HEK293 (cell line): ENCODE results near the gene FSD2.

Experiments used
- CTCF ChIA-PET: fragments of 350-600 bp; formaldehyde crosslinking; extraction: SDS; loops from one replicate; lab custom pipeline; 2021; ENCODE audit warnings: antibody characterized with exemption; lab: Yijun Ruan, JAX
- POLR2A ChIA-PET: fragments of 300-600 bp; formaldehyde crosslinking; extraction: SDS; loops from one replicate; lab custom pipeline; 2020; ENCODE audit warnings: antibody characterized with exemption, inconsistent platforms; lab: Yijun Ruan, JAX
- H3K27ac ChIP-seq: fragments of 200-500 bp; sonication (Bioruptor generic); 2 replicates; pipeline ENCODE4 v1.5.1; 2014; ENCODE audit warnings: low read depth, low read length, control low read depth, inconsistent platforms; ENCODE audit errors: extremely low read depth
- H3K36me3 ChIP-seq, 2 experiments: fragments of 200-500 bp in 1 of 2; sonication (Bioruptor generic) in 1 of 2; 1 replicate in 1 of 2; 2 replicates in 1 of 2; pipeline ENCODE4 v1.5.1; 2014 to 2017; ENCODE audit warnings: inconsistent platforms in 2 of 2, low read length in 2 of 2; ENCODE audit not compliant: control insufficient read depth in 2 of 2, insufficient read depth in 1 of 2
- H3K4me1 ChIP-seq: fragments of 200-500 bp; sonication (Bioruptor generic); 2 replicates; pipeline ENCODE4 v1.5.1; 2014; ENCODE audit warnings: mild to moderate bottlenecking, low read length, inconsistent platforms; ENCODE audit not compliant: control insufficient read depth, insufficient read depth
- H3K4me3 ChIP-seq: 2 replicates; pipeline ENCODE4 v1.5.1; 2011; ENCODE audit warnings: low read depth, mild to moderate bottlenecking, control low read depth, low read length, moderate library complexity
- H3K9me3 ChIP-seq: fragments of 200-500 bp; sonication (Bioruptor generic); 2 replicates; pipeline ENCODE4 v1.5.1; 2014; ENCODE audit warnings: low read depth, low read length, inconsistent platforms; ENCODE audit not compliant: control insufficient read depth, insufficient read depth
- EGR2 ChIP-seq: fragments of 450-650 bp; formaldehyde crosslinking; IDR thresholded peaks from 2 replicates; pipeline ENCODE4 v1.5.1; 2016; ENCODE audit warnings: low read depth, missing biosample characterization, missing genetic modification characterization
- KLF9 ChIP-seq: fragments of 450-650 bp; formaldehyde crosslinking; IDR thresholded peaks from 2 replicates; pipeline ENCODE4 v1.5.1; 2016; ENCODE audit warnings: missing biosample characterization, missing genetic modification characterization, low read depth
- RBAK ChIP-seq: fragments of 450-650 bp; formaldehyde crosslinking; IDR thresholded peaks from 2 replicates; pipeline ENCODE4 v1.5.1; 2016; ENCODE audit warnings: missing biosample characterization, missing genetic modification characterization
- TRIM28 ChIP-seq: IDR thresholded peaks from 2 replicates; pipeline ENCODE4 v1.6.1; 2011; ENCODE audit warnings: low read length, control low read depth, borderline replicate concordance
- ZFHX2 ChIP-seq: fragments of 450-650 bp; formaldehyde crosslinking; conservative IDR thresholded peaks from 2 replicates; pipeline ENCODE4 v1.5.1; 2016; ENCODE audit warnings: missing biosample characterization, missing genetic modification characterization
- ZNF155 ChIP-seq: fragments of 450-650 bp; formaldehyde crosslinking; IDR thresholded peaks from 2 replicates; pipeline ENCODE4 v1.5.1; 2016; ENCODE audit warnings: missing biosample characterization, missing genetic modification characterization
- ZNF292 ChIP-seq: fragments of 450-650 bp; formaldehyde crosslinking; IDR thresholded peaks from 2 replicates; pipeline ENCODE4 v1.5.1; 2016; ENCODE audit warnings: low read depth, missing biosample characterization, missing genetic modification characterization, borderline replicate concordance
- ZNF341 ChIP-seq: fragments of 450-650 bp; formaldehyde crosslinking; IDR thresholded peaks from 2 replicates; pipeline ENCODE4; 2016; ENCODE audit warnings: low read depth, missing biosample characterization, missing genetic modification characterization
- ZNF37A ChIP-seq: fragments of 450-650 bp; IDR thresholded peaks from 2 replicates; pipeline ENCODE4 v1.5.1; 2018; ENCODE audit warnings: missing biosample characterization, missing genetic modification characterization
- ZNF404 ChIP-seq: fragments of 450-650 bp; formaldehyde crosslinking; IDR thresholded peaks from 2 replicates; pipeline ENCODE4 v1.5.1; 2017; ENCODE audit warnings: missing biosample characterization, missing genetic modification characterization
- ZNF623 ChIP-seq: fragments of 450-650 bp; formaldehyde crosslinking; IDR thresholded peaks from 2 replicates; pipeline ENCODE4 v1.5.1; 2016; ENCODE audit warnings: missing biosample characterization, missing genetic modification characterization
- ZNF626 ChIP-seq: fragments of 450-650 bp; sonication (Bioruptor Pico); formaldehyde crosslinking; IDR thresholded peaks from 2 replicates; pipeline ENCODE4 v1.5.1; 2018; ENCODE audit warnings: missing biosample characterization, missing genetic modification characterization, inconsistent platforms
- ZNF776 ChIP-seq: fragments of 450-650 bp; formaldehyde crosslinking; IDR thresholded peaks from 2 replicates; pipeline ENCODE4 v1.5.0; 2017; ENCODE audit warnings: missing biosample characterization, missing genetic modification characterization, borderline replicate concordance
- ZNF843 ChIP-seq: fragments of 450-650 bp; formaldehyde crosslinking; IDR thresholded peaks from 2 replicates; pipeline ENCODE4 v1.5.1; 2016; ENCODE audit warnings: missing biosample characterization, missing genetic modification characterization
- TF ChIP-seq, protein P1 (sequence below): fragments of 450-650 bp; formaldehyde crosslinking; IDR thresholded peaks from 2 replicates; pipeline ENCODE4 v1.5.1; 2016; ENCODE audit warnings: missing biosample characterization, missing genetic modification characterization
- TF ChIP-seq, protein P2 (sequence below): fragments of 450-650 bp; formaldehyde crosslinking; IDR thresholded peaks from 2 replicates; pipeline ENCODE4 v1.5.1; 2016; ENCODE audit warnings: missing biosample characterization, missing genetic modification characterization, borderline replicate concordance
- TF ChIP-seq, protein P3 (sequence below): fragments of 450-650 bp; formaldehyde crosslinking; IDR thresholded peaks from 2 replicates; pipeline ENCODE4 v1.5.1; 2017; ENCODE audit warnings: missing biosample characterization, missing genetic modification characterization
- TF ChIP-seq, protein P4 (sequence below): fragments of 450-650 bp; formaldehyde crosslinking; IDR thresholded peaks from 2 replicates; pipeline ENCODE4 v1.5.1; 2016; ENCODE audit warnings: missing biosample characterization, missing genetic modification characterization
- TF ChIP-seq, protein P5 (sequence below): fragments of 450-650 bp; formaldehyde crosslinking; IDR thresholded peaks from 2 replicates; pipeline ENCODE4 v1.5.1; 2016; ENCODE audit warnings: missing biosample characterization, missing genetic modification characterization
- TF ChIP-seq, protein P6 (sequence below): fragments of 450-650 bp; formaldehyde crosslinking; IDR thresholded peaks from 2 replicates; pipeline ENCODE4 v1.5.1; 2016; ENCODE audit warnings: missing biosample characterization, missing genetic modification characterization
- TF ChIP-seq, protein P7 (sequence below): fragments of 450-650 bp; formaldehyde crosslinking; IDR thresholded peaks from 2 replicates; pipeline ENCODE4 v1.5.1; 2016; ENCODE audit warnings: missing biosample characterization, missing genetic modification characterization

The FSD2 gene

DNA sequence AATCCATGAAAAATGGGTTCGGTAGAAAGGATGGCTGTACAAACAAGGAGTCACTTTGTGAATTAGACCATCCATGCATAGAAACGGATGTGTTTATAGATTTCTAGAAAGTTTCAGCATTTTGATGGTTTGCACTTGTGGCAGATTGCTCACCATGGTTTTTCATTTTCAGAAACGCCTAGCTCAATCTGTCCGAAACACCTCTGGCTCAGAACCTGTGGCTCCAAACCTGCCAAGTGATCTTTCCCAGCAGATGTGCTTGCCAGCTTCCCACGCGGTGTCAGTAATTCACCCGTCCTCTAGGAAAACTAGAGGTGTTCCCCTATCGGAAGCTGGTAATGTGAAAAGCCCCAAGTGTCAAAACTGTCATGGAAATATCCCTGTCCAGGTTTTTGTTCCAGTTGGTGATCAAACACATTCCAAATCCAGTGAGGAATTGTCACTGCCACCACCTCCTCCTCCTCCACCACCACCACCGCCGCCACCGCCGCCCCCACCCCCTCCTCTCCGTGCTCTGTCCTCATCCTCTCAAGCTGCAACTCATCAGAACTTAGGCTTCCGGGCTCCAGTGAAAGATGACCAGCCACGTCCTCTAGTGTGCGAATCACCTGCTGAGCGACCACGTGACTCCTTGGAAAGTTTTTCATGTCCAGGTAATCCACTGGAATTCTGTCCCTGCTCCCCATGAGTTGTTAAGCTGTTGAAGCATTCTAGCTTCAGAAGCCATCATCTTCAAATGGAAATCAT, 24.7 kb upstream of the FSD2 start:
- peaks cover 58 to 93% of the 10 kb centered on the region in 2 experiments for H3K36me3 ChIP-seq
- CTCF ChIA-PET = interaction anchor here (1.1 to 1.7 kb wide), 2 partner anchors 19 to 170 kb away, joined by 3 to 4 read pairs; no protein-coding TSS in a partner anchor
- no peak overlapping the region for H3K27ac ChIP-seq
- no peaks in the 10 kb centered on the region for H3K4me1 ChIP-seq
- no peak overlapping the region for H3K4me3 ChIP-seq
- POLR2A ChIA-PET = interaction anchor here (0.7 kb wide), 1 partner anchor 162 kb away, joined by 3 read pairs; no protein-coding TSS in a partner anchor
- H3K9me3 ChIP-seq = no peaks in the 10 kb centered on the region
- TF ChIP-seq, protein P1, sequence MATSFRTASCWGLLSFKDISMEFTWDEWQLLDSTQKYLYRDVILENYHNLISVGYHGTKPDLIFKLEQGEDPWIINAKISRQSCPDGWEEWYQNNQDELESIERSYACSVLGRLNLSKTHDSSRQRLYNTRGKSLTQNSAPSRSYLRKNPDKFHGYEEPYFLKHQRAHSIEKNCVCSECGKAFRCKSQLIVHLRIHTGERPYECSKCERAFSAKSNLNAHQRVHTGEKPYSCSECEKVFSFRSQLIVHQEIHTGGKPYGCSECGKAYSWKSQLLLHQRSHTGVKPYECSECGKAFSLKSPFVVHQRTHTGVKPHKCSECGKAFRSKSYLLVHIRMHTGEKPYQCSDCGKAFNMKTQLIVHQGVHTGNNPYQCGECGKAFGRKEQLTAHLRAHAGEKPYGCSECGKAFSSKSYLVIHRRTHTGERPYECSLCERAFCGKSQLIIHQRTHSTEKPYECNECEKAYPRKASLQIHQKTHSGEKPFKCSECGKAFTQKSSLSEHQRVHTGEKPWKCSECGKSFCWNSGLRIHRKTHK (tag by site-specific recombination) = no peak
- TF ChIP-seq EGR2 (tag by site-specific recombination) = peak; percentile 20; the same call in 1 of the 2 replicates
- no peak for TF ChIP-seq ZNF776 (tag by site-specific recombination)
- TF ChIP-seq ZFHX2 (tag by site-specific recombination) = 0 out of 2 replicates have a peak, but pooled peaks have one; percentile 9

DNA sequence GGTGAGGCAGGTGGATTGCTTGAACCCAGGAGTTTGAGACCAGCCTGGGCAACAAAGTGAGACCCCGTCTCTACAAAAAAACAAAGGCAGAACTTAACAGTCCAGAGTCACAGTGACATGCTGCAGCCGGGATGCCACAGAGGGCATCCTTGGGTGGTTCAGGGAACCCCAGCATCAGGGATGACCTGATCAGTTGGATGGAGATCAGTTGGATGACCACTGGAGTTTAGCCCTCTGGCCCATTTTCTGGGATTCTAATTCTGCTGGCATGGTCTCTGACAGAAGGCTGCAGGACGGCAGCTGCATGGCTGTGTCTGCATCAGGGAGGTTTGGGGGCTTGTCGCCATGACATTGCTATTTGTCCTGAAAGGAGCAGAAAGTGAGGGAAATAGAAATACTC, 23.4 kb upstream of the FSD2 start:
- POLR2A ChIA-PET = no interaction called here
- H3K4me1 ChIP-seq = no peaks in the 10 kb centered on the region
- H3K9me3 ChIP-seq = no peaks in the 10 kb centered on the region
- H3K36me3 ChIP-seq = peaks cover 61 to 91% of the 10 kb centered on the region in 2 experiments
- no peak overlapping the region for H3K27ac ChIP-seq
- CTCF ChIA-PET = interaction anchor here (1.7 kb wide), 1 partner anchor 20 kb away, joined by 4 read pairs; no protein-coding TSS in a partner anchor
- no peak overlapping the region for H3K4me3 ChIP-seq
- TF ChIP-seq, protein P2, sequence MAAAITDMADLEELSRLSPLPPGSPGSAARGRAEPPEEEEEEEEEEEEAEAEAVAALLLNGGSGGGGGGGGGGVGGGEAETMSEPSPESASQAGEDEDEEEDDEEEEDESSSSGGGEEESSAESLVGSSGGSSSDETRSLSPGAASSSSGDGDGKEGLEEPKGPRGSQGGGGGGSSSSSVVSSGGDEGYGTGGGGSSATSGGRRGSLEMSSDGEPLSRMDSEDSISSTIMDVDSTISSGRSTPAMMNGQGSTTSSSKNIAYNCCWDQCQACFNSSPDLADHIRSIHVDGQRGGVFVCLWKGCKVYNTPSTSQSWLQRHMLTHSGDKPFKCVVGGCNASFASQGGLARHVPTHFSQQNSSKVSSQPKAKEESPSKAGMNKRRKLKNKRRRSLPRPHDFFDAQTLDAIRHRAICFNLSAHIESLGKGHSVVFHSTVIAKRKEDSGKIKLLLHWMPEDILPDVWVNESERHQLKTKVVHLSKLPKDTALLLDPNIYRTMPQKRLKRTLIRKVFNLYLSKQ = no peak
- TF ChIP-seq, protein P3, sequence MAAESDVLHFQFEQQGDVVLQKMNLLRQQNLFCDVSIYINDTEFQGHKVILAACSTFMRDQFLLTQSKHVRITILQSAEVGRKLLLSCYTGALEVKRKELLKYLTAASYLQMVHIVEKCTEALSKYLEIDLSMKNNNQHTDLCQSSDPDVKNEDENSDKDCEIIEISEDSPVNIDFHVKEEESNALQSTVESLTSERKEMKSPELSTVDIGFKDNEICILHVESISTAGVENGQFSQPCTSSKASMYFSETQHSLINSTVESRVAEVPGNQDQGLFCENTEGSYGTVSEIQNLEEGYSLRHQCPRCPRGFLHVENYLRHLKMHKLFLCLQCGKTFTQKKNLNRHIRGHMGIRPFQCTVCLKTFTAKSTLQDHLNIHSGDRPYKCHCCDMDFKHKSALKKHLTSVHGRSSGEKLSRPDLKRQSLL = no peak
- TF ChIP-seq ZNF843 (tag by site-specific recombination) (no peak), ZNF155 (tag by site-specific recombination) (no peak), ZNF626 (no peak), TRIM28 (no peak), EGR2 (tag by site-specific recombination) (no peak), ZNF341 (tag by site-specific recombination) (no peak)
- TF ChIP-seq, protein P4, sequence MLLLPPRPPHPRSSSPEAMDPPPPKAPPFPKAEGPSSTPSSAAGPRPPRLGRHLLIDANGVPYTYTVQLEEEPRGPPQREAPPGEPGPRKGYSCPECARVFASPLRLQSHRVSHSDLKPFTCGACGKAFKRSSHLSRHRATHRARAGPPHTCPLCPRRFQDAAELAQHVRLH (tag by site-specific recombination) = no peak
- TF ChIP-seq, protein P5, sequence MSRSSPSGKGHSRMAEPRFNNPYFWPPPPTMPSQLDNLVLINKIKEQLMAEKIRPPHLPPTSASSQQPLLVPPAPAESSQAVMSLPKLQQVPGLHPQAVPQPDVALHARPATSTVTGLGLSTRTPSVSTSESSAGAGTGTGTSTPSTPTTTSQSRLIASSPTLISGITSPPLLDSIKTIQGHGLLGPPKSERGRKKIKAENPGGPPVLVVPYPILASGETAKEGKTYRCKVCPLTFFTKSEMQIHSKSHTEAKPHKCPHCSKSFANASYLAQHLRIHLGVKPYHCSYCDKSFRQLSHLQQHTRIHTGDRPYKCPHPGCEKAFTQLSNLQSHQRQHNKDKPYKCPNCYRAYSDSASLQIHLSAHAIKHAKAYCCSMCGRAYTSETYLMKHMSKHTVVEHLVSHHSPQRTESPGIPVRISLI (tag by site-specific recombination) = no peak

DNA sequence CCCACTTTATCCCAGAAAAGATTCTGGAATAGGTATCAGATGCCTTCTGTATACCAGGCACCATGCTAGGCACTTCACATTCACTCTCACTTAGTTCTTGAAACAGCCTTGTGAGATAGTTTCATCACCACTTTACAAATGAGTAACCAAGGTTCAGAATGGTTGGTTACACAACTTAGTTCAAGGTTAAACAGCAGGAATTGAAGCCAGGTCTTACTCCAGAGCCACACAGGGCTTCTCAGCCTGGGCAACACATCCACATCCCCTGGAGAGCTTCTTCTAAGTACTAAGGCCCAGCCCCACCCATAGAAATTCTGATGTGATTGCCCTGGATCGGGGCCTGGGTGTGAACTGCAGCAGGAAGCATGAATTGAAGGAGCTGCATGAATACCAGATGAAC, 22.2 kb upstream of the FSD2 start:
- ChIA-PET CTCF (no interaction called here), POLR2A (no interaction called here)
- no peak overlapping the region for H3K27ac ChIP-seq
- H3K4me1 ChIP-seq = no peaks in the 10 kb centered on the region
- no peaks in the 10 kb centered on the region for H3K9me3 ChIP-seq
- H3K36me3 ChIP-seq = peaks cover 73 to 90% of the 10 kb centered on the region in 2 experiments
- H3K4me3 ChIP-seq = no peak overlapping the region
- TF ChIP-seq KLF9 (tag by site-specific recombination) = no peak
- TF ChIP-seq ZNF37A (tag by site-specific recombination) = no peak
- no peak for TF ChIP-seq RBAK
- TF ChIP-seq ZNF623 (tag by site-specific recombination) = no peak
- TF ChIP-seq, protein P6, sequence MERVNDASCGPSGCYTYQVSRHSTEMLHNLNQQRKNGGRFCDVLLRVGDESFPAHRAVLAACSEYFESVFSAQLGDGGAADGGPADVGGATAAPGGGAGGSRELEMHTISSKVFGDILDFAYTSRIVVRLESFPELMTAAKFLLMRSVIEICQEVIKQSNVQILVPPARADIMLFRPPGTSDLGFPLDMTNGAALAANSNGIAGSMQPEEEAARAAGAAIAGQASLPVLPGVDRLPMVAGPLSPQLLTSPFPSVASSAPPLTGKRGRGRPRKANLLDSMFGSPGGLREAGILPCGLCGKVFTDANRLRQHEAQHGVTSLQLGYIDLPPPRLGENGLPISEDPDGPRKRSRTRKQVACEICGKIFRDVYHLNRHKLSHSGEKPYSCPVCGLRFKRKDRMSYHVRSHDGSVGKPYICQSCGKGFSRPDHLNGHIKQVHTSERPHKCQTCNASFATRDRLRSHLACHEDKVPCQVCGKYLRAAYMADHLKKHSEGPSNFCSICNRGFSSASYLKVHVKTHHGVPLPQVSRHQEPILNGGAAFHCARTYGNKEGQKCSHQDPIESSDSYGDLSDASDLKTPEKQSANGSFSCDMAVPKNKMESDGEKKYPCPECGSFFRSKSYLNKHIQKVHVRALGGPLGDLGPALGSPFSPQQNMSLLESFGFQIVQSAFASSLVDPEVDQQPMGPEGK (tag by site-specific recombination) = no peak
- no peak for TF ChIP-seq ZNF292 (tag by site-specific recombination)
- TF ChIP-seq, protein P7, sequence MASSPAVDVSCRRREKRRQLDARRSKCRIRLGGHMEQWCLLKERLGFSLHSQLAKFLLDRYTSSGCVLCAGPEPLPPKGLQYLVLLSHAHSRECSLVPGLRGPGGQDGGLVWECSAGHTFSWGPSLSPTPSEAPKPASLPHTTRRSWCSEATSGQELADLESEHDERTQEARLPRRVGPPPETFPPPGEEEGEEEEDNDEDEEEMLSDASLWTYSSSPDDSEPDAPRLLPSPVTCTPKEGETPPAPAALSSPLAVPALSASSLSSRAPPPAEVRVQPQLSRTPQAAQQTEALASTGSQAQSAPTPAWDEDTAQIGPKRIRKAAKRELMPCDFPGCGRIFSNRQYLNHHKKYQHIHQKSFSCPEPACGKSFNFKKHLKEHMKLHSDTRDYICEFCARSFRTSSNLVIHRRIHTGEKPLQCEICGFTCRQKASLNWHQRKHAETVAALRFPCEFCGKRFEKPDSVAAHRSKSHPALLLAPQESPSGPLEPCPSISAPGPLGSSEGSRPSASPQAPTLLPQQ (tag by site-specific recombination) = no peak
- TF ChIP-seq ZNF404 (tag by site-specific recombination) = no peak
